NCI-H1694 treated with DMSO at 0.1 percent for 48 hours (cell line): ENCODE measurements around the gene SIGLEC12.
"Not testable (repeated sequence)": the region's sequence is repeated elsewhere in the genome, so short reads cannot be mapped to it uniquely, and the experiment has no call there.

Experiments
- DNase-seq: peaks from one replicate; lab custom pipeline; 2025; lab: John Stamatoyannopoulos, UW

Gene SIGLEC12

DNA sequence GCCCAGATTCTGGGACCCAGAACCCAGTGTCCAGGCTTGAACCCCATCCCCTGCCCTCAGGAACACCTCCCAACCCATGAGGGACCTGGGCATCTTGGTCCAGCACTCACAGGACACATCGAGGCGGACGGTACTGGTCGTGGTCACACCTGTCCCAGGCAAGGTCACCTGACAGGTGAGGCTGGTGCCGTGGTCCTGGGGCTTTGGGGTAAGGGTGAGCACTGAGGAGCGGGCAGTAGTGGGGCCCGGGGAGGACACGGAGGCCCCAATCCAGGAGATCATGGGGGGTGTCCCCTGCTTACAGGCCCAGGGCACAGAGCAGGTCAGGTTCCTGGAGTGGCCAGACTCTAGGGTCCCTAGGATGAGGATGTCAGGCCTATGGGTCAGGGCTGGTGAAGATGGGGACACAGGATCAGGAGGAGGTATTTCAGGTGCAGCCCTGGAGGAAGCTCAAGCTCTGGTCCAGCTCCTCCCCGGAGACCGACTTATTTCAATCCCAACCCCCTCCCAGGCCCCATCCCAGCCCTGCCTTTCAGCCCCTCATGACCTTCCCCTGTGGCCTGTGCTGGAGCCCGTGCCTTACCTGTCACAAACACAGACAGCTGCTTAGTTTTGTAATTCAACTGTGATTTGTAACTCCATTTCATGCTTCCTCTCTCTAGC lies 44.1 kb downstream of the SIGLEC12 start:
- no peak for DNase-seq

GRCh38 chr19:51456541-51457290 lies 44.9 kb downstream of the SIGLEC12 start:
- no peak for DNase-seq

GRCh38 chr19:51450730-51451307 lies 50.8 kb downstream of the SIGLEC12 start:
- no peak for DNase-seq

DNA sequence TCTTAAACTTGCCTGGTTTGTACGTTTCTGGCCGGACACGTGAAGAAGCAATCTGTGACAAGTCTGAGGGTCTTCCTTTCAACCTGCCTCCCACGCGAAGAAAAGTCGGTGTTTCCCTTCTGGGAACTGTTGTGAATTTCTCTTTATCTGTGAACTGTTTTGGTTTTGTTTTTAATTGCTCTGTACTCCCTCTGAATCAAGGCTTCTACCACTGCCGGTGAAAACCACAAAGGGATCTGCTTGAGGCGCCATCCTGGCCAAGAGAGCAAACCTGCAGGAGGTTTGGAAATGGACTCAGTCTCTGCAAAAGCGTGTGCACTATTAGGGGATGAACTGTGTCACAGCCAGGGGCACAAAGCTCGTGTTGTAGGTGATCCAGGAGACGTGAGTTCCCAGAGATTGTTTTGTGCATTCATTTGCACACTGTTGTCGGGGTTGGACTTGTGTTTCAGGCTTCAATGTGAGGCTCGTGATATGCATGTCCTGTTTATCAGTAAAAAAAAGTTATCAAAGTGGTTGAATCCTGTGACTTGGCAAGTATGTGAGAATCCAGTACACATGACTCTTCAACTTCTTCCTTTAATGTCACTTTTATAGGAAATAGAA lies 53.1 kb downstream of the SIGLEC12 start:
- DNase-seq: no peak

GRCh38 chr19:51448011-51448410 lies 53.6 kb downstream of the SIGLEC12 start:
- DNase-seq: no peak

DNA sequence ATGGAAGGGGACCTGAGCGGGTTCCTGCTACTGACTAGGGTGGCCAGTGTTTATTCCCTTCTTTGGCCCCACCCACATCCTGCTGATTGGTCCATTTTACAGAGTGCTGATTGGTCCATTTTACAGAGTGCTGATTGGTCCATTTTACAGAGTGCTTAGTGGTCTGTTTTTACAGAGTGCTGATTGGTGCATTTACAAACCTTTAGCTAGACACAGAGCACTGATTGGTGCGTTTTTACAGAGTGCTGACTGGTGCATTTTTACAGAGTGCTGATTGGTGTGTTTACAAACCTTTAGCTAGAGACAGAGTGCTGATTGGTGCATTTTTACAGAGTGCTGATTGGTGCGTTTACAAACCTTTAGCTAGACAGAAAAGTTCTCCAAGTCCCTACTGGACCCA lies 54.1 kb downstream of the SIGLEC12 start:
- DNase-seq: not testable (repeated sequence)

DNA sequence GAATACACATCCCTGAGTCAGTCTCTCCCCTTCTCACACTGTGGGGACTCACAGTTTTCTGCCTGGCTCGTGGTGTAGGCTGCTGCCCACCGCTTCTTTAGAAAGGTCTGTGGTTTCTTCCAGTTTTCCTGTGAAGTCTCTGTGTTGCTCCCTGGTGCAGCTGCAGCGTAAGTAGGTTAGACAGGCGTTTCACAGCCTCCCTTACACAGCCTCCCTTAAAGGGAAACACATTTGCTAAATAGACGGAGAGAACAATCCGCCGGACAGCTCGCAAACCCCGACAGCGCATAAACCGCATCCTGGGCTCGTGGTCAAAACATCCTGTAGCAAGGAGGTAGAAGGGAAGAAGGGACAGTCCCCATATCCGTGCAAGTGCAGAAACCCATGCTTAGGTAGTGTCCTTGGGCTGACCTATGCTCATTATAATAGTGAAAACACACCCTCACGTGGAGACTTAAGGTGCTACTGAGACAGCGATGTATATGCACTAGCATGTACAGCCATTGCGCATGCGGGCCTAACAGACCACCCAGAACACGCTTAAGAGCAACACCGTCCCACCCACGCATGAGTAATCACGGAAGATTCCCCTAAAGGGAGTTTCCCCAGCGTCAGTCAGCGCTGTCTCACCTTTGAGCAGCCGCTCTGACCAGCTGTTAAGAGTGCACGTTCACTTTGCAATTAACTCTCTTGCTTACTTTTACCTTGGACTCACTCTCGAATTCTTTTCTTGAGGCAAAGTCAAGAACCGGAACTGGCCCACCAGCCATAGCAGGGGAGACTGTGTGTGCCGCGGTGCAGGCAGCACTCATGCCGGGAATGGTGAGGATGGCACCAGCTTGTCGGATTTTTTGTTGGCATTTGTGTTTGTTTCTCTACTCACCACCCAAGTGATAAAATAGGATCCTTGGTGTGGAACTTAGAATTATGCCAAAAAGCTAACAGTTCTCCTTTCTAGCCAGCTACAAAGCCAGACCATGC lies 59.9 kb downstream of the SIGLEC12 start:
- DNase-seq: no peak
